GM19193 (cell line): ENCODE measurements around the gene CCT2.

Experiments
- POLR2A ChIP-seq: IDR thresholded peaks from 4 replicates; pipeline ENCODE4 v1.6.1; 2011; ENCODE audit not compliant: insufficient read depth, insufficient read length; ENCODE audit errors: extremely low read depth

Gene CCT2

GRCh38 chr12:69575346-69575745 lies 9.9 kb upstream of the CCT2 start:
- TF ChIP-seq POLR2A = no peak

- TF ChIP-seq POLR2A = no peak
Observed at GRCh38 chr12:69578283-69578682, 7.0 kb upstream of the CCT2 start.

GRCh38 chr12:69579029-69579428 lies 6.2 kb upstream of the CCT2 start:
- TF ChIP-seq POLR2A = no peak

- no peak for TF ChIP-seq POLR2A
Observed at GRCh38 chr12:69580074-69580473, 5.2 kb upstream of the CCT2 start.

- TF ChIP-seq POLR2A = no peak
Observed at GRCh38 chr12:69583203-69583602, 2.1 kb upstream of the CCT2 start.

GRCh38 chr12:69588527-69588926 lies 3.3 kb downstream of the CCT2 start:
- no peak for TF ChIP-seq POLR2A

GRCh38 chr12:69589082-69589481 lies 3.8 kb downstream of the CCT2 start:
- no peak for TF ChIP-seq POLR2A

- no peak for TF ChIP-seq POLR2A
Observed at GRCh38 chr12:69595689-69596088, 10.4 kb downstream of the CCT2 start.

- TF ChIP-seq POLR2A = no peak
Observed at GRCh38 chr12:69598174-69598753, 13.0 kb downstream of the CCT2 start.

GRCh38 chr12:69600804-69601203 lies 15.5 kb downstream of the CCT2 start:
- no peak for TF ChIP-seq POLR2A

- TF ChIP-seq POLR2A = no peak
Observed at GRCh38 chr12:69601962-69602685, 16.9 kb downstream of the CCT2 start.

GRCh38 chr12:69602954-69603353 lies 17.7 kb downstream of the CCT2 start:
- TF ChIP-seq POLR2A = no peak

GRCh38 chr12:69608114-69608513 lies 22.9 kb downstream of the CCT2 start:
- TF ChIP-seq POLR2A = no peak

- TF ChIP-seq POLR2A = no peak
Observed at GRCh38 chr12:69610126-69610525, 24.9 kb downstream of the CCT2 start.

- TF ChIP-seq POLR2A = no peak
Observed at GRCh38 chr12:69610729-69611128, 25.5 kb downstream of the CCT2 start, which contains the start of gene LRRC10. Gene LRRC10 (minus strand): TSS chr12:69610907. CDS start chr12:69610838, 69 bp downstream.

- no peak for TF ChIP-seq POLR2A
Observed at GRCh38 chr12:69613351-69613750, 28.1 kb downstream of the CCT2 start.
